Astrocyte of the cerebellum (primary cell): ENCODE measurements around the gene C1orf159.

ENCODE experiments used
- DNase-seq: peaks from one replicate; pipeline ENCODE4 v3.0.0-alpha.2; 2011; ENCODE audit warnings: low read depth
- H3K4me3 ChIP-seq: 2 replicates; pipeline ENCODE4 v1.5.1; 2011; ENCODE audit warnings: mild to moderate bottlenecking, low read depth, low read length, moderate library complexity
- CTCF ChIP-seq: IDR thresholded peaks from 2 replicates; pipeline ENCODE4 v1.5.1; 2012; ENCODE audit warnings: low read length, low read depth, moderate library complexity, mild to moderate bottlenecking; ENCODE audit errors: missing control alignments
- in situ Hi-C: cut with HindIII; loops from 2 replicates; pipeline ENCODE4 v1.10.0; 2017; ENCODE audit warnings: low sequenced_read_pairs

Gene C1orf159

DNA sequence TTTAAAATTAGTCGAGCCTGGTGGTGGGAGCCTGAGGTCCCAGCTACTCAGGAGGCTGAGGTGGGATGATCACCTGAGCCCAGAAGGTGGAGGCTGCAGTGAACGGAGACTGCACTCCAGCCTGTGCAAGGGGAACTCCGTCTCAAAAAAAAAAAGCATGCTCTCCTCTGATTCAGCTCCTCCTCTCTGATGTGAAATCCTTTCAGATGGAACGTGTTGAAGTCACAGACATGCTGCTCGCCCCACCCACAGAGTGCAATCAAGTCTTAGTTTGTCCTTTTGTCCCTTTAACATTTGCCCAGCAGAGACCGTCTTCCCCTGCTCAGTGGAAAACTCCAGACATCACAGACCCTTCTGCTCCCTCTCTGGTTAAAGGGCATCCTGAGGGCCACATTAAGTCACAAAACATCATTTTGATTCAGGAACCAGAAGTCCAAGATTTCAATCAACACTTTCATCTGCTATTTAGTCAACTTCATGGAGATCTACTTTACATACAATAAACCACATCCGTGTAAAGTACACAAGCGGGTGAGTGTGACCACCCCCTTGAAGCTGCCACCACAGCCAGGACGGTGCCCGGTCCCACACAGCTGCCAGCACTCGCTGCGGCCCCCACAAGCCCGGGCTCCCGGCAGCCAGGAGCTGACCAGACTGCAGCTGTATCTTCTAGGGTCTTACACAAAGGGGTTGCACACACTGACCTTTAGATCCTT is 22.8 kb downstream of the C1orf159 start:
- in situ Hi-C loops: no loop called here
- no peak overlapping the region for H3K4me3 ChIP-seq
- DNase-seq: no peak

GRCh38 chr1:1092149-1092855 is 23.6 kb downstream of the C1orf159 start:
- H3K4me3 ChIP-seq: no peak overlapping the region
- TF ChIP-seq CTCF: no peak
- DNase-seq: no peak
- in situ Hi-C loops: no loop called here

More for the DNA sequence above, 22.8 kb downstream of the C1orf159 start:
- TF ChIP-seq CTCF: no peak

GRCh38 chr1:1091344-1092148 is 24.3 kb downstream of the C1orf159 start:
- in situ Hi-C loops: no loop called here
- no peak for TF ChIP-seq CTCF
- DNase-seq: no peak
- H3K4me3 ChIP-seq: no peak overlapping the region

- TF ChIP-seq CTCF: no peak
- in situ Hi-C loops: no loop called here
- DNase-seq: no peak
- H3K4me3 ChIP-seq: no peak overlapping the region
Measured at GRCh38 chr1:1090424-1091343, 25.2 kb downstream of the C1orf159 start.

DNA sequence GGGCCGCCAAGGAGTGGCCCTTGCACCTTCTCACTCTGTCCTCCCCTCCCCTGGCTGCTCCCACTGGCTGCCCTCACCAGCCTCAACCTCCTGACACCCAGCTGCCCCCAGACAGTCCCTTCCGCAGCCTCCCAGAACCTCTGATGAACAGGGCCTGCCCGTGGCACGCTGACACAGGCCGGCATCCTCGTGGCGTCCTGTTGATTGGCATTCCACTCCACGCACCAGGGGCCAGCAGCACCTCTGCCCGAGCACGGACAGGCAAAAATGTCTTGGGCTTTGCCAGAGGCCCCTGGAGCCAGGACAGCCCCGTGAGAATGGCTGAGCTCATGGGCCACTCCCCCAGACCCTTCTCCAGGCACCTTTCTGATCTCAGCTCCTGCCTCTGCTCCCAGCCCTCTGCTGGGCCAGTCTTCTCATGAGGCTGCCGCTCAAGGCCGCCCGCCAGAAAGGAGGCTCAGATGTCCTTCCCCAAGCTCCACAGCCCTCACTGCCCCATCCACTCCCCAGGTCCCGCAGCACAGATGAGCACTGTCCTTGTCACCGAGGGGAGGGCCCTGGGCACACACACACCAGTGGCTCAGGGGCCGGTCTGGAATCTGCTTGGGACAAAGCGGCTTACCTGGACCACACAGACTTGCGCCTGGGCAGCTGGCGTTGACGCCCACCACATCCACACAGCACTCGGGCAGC is 26.0 kb downstream of the C1orf159 start:
- DNase-seq: no peak
- H3K4me3 ChIP-seq: no peak overlapping the region
- in situ Hi-C loops: no loop called here
- TF ChIP-seq CTCF: no peak
